ENCODE measurements around the gene TPSB2. TPM values are rescaled to one million over a fixed set of nuclear protein-coding genes. Genes with fewer than 3 reads are reported as not detected.
"Not testable (repeated sequence)": the region's sequence is repeated elsewhere in the genome, so short reads cannot be mapped to it uniquely, and the experiment has no call there.

Gene TPSB2
- total RNA-seq: not detected in 2 replicates

- intact Hi-C loops (cut with micrococcal nuclease): not testable (repeated sequence)
Measured at GRCh38 chr16:1230084-1230470, at the start of gene TPSB2. Gene TPSB2 (minus strand): TSS chr16:1230184. CDS start chr16:1229951, 233 bp downstream.

DNA sequence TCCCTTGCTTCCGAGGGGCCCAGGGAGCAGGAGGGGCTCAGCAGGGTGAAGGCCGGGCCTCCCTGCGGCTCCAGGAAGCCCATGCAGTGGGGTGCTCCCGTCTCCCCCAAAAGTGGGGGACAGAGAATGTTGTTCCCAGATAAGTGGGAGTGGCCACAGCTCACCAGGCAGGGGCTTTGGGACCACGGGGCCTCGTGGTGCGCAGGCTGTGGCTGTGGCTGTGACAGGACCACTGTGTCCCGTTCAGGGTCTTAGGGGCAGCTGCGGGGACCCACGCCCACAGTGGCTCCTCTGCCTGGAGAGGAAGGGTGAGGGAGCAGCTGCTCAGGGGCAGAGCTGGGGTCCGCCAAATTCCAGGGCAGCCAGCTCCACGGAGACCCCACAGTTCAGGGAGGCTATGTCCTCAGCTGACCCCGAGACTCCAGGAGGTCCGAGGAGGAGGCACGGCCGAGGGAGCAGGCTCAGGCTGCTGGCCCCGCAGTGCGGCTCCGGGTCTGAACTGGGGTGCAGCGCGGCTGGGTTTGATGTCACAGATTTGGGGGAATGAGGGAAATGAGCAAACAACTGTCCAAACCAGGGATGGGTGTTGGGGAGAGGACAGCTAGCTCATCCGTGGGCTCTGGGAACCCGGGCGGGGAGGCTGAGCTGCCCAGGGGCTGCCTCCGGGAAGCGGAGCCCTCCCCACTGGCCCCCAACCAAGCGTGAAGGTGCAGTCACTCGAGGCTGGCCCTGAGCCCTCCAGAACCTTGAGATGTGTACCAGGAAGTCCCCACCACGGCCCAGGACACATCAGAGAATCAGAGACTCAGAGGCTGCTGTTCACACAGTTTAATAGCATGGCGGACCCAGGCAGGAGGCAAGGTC is 49.3 kb upstream of the TPSB2 start:
- intact Hi-C loops (cut with micrococcal nuclease): no loop called here

DNA sequence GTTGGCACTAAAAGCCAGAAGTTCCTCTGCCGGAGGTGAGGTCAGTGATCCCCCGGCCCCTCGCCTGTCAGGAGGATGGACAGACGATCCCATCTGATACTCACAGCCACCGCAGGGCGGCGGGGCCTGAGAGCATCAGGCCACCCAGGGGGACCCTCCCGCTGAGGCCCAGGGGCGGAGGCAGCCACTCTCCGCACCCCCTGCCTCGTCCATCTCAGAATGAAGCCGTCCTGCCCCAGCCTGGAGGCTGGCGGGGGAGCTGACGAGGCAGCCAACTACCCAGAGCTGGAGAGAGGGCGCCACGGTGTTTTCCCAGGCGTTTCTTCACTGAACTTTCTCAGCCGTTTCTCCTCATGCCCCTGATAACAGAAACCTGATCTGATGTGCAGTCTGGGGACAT is 48.5 kb upstream of the TPSB2 start:
- intact Hi-C loops (cut with micrococcal nuclease): no loop called here

DNA sequence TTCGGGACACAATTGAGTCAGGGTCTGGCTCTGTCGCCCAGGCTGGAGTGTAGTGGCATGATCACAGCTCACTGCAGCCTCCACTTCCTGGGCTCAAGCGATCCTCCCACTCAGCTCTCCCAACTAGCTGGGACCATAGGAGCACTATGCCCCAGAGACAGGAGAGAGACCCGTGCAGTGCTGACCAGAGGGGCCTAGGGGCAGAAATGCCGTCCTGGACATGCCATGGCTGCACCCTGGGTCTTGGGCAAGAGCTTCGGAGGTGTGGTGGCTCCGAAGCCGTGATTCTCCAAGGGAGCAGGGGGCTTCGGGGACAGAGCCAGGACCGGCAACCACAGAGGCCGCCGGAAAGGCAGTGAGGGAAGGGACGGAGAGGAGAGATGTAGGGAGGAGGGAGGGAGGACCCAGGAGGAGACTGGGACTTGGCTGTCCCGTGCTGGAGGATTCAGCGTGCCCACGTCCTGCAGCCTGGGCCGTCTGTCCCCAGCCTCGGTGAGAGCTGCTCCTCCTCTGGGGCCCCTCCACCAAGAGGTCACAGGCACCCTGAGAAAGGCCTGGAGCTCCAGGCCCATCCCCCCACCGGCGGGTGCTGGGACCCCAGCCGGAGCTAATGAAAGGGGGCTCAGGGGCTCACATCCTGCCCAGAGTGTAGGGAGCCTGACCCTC is 47.8 kb upstream of the TPSB2 start:
- intact Hi-C loops (cut with micrococcal nuclease): no loop called here

- intact Hi-C loops (cut with micrococcal nuclease): no loop called here
Measured at GRCh38 chr16:1277151-1277598, 47.2 kb upstream of the TPSB2 start.

DNA sequence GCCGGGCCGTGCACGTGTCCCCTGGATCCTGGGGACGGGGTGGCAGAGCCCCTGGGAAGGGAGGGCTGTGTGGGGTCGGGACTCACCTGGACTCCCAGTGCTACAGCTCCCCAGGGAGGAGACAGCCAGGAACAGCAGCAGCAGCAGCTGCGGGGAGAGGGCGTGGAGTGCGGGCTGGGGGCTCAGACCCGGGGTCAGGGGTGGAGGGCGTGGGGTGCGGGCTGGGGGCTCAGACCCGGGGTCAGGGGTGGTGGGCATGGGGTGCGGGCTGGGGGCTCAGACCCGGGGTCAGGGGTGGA is 46.5 kb upstream of the TPSB2 start:
- intact Hi-C loops (cut with micrococcal nuclease): no loop called here

DNA sequence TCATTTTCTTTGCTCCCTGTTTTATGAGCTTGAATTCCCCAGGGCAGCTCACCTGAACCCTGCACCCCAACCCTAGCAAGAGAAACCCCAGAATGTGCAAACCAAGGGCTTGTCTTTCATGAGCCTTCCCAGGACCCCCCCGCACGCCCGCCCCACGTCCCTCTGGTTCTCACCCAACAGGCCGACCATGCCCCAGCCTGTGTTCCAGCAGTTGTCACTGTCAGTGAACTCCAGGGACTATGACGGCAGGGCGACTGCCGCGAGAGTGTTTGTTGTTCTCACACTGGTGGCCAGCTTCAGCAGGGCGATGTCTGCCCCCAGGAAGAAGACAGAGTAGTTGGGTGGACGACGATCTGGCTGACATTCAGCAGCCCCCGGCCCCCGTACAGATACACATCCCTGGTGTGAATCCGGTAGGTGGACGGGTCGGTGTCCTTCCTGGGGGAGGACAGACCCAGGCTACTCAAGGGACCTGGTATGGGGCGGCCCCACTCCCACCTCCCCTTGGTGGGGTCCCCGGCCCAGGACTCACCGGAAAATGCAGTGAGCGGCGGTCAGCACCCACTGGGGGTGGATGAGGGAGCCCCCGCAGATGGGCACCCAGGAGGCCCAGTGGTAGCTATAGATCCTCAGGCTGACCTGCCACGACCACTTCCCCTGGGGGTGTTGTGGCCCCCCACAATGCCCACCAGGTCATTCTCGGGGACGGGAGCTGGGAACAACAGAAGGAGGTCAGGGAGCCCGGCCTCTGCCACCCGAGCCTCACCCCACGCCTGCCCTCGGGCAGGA is 46.0 kb upstream of the TPSB2 start:
- intact Hi-C loops (cut with micrococcal nuclease): no loop called here

DNA sequence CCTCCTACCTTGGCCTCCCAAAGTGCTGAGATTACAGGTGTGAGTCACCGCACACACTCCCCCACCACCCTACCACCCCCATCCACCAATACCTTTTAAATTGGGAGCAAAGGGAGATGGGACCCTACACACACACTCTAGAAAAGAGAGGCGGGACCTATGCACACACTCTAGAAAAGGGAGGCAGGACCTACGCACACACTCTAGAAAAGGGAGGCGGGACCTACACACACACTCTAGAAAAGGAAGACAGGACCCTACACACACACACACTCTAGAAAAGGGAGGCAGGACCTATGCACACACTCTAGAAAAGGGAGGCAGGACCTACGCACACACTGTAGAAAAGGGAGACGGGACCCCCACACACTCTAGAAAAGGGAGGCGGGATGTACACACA is 44.8 kb upstream of the TPSB2 start:
- intact Hi-C loops (cut with micrococcal nuclease): no loop called here

DNA sequence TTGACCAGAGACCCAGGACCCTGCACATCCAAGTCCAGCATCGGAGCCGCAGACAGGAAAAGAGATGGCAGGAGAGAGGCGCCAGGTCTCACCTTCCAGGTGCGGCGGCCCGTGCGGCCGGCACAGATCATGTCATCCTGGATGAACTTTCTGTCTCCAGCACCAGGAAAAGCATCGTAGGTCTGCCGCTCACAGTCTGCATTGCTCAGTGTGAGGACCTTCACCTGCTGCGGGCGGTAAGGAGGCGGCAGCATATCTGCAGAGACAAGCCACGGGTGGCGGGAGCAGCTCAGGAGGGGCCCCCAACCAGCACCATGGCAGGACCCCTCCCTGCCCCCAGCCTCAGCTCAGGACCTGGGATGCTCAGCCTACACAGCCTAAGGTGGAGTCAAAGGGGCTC is 43.8 kb upstream of the TPSB2 start:
- intact Hi-C loops (cut with micrococcal nuclease): no loop called here

DNA sequence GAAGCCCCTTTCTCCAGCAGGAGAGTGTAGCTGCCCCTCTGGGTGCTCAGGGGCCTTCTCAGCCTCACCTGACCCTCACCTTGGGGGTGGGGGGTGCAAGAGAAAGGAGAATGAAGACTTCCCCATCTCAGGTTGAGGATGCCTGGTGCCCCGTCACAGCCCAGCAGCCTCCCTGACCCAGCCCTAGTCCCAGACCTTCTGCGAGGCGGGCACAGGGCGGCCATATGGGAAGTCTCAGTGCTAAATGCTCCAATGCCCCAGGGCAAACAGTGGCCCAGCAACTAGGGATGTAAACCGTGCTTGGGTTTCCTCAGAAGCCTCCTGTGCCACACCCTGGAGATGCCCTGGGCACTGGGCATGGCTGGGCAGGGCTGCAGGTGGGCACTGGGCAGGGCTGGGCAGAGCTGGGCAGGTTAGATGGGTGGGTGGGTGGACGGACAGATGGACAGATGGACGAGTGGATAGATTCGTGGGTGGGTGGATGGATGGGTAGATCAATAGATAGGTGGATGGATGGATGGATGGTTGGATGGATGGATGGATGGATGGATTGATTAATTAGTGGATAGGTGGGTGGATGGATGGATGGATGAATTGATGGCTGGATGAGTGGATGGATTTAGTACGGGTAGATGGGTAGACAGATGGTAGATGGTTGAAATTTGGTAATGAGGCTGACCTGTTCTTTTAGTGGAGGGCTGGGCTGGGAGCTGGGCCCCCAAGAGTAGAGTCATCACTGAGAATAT is 42.6 kb upstream of the TPSB2 start:
- intact Hi-C loops (cut with micrococcal nuclease): no loop called here

DNA sequence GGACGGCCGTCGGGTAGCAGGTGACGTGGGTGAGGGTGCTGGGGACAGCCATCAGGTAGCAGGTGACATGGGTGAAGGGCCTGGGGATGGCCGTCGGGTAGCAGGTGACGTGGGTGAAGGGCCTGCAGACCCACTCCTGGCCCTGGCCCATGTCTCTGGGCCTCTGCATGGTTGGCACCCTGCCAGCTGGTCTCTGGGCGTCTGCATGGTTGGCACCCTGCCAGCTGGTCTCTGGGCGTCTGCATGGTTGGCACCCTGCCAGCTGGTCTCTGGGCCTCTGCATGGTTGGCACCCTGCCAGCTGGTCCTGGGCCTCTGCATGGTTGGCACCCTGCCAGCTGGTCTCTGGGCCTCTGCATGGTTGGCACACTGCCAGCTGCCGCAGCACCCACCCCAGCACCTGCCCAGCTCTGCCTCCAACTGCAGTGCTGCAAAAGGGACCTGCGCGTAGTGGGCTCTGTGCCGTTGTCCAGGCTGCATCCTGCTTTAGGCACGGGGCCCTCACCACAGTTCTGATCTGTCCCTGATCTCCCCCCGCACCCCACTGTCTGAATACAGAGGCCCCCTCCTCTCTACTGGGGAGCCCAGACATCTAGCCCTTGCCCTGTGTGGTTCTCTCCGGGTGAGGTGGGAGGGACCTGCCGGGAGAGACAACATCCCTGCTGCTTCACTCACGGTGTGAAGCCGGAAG is 41.9 kb upstream of the TPSB2 start:
- intact Hi-C loops (cut with micrococcal nuclease): not testable (repeated sequence)

DNA sequence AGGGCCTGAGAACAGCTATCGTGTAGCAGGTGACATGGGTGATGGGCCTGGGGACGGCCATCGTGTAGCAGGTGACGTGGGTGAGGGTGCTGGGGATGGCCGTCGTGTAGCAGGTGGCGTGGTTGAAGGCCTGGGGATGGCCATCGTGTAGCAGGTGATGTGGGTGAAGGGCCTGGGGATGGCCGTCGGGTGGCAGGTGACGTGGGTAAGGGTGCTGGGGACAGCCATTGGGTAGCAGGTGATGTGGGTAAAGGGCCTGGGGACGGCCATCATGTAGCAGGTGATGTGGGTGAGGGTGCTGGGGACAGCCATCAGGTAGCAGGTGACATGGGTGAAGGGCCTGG is 41.4 kb upstream of the TPSB2 start:
- intact Hi-C loops (cut with micrococcal nuclease): no loop called here

DNA sequence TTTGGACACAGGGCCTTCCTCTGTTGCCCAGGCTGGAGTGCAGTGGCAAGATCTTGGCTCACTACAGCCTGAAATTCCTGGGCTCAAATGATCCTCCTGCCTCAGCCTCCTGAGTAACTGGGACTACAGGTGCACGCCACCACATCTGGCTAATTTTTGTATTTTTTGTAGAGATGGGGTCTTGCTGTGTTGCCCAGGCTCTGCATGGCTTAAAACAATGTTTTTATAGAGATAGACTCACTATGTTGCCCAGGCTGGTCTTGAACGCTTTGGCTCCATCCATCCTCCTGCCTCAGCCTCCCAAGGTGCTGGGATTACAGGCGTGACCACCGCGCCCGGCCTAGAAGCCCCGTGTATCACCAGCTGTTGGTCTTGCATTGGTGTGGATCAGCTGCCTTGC is 39.4 kb upstream of the TPSB2 start:
- intact Hi-C loops (cut with micrococcal nuclease): not testable (repeated sequence)

DNA sequence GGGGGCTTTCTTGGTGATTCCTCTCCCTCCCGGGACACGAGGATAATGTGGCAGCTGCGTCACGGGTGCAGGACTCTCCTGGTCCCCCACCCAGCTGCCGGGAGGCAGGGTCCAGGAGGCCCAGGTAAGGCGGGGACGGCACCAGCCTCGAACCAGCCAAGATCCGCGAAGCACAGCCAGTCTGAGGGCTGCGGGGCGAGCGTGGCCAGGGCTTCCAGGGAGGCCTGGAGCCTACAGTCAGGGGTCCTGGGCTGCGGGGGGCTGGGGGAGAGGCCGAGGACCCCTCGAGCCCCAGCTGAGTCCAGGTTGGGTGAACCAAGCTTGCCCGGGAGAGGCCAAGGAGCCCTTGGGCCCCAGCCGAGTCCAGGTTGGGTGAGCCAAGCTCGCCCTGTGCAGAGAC is 35.8 kb upstream of the TPSB2 start:
- intact Hi-C loops (cut with micrococcal nuclease): no loop called here

GRCh38 chr16:1265090-1265630 is 35.2 kb upstream of the TPSB2 start:
- intact Hi-C loops (cut with micrococcal nuclease): no loop called here

DNA sequence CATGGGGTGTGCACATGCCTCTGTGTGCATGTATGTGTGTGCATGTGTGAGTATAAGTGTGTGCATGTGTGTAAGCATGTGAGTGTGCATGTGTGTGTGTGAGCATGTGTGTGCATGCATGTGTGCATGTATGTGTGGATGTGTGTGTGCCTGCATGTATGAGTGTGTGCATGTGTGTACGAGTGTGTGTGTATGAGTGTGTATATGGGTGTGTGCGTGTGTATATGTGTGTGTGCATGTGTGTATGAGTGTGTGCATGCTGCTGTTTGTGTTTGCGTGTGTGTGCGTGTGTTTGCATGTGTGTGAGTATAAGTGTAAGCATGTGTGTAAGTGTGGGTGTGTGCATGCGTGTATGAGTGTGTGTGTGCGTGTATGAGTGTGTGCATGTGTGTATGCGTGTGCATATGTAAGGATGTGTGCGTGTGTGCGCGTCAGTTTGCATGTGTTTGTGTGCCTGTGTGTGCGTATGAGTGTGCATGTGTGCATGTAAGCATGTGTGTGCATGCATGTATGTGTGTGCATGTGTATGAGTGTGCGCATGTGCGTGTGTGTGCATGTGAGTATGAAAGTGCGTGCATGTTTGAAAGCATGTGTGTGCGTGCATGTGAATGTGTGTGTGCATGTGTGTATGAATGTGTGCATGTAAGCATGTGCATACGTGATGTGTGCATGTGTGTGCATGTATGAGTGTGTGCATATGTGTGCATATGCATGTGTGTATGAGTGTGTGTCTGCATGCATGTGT is 34.5 kb upstream of the TPSB2 start:
- intact Hi-C loops (cut with micrococcal nuclease): no loop called here

- intact Hi-C loops (cut with micrococcal nuclease): no loop called here
Measured at GRCh38 chr16:1263591-1264344, 33.8 kb upstream of the TPSB2 start.

GRCh38 chr16:1262846-1263221 is 32.9 kb upstream of the TPSB2 start:
- intact Hi-C loops (cut with micrococcal nuclease): no loop called here

DNA sequence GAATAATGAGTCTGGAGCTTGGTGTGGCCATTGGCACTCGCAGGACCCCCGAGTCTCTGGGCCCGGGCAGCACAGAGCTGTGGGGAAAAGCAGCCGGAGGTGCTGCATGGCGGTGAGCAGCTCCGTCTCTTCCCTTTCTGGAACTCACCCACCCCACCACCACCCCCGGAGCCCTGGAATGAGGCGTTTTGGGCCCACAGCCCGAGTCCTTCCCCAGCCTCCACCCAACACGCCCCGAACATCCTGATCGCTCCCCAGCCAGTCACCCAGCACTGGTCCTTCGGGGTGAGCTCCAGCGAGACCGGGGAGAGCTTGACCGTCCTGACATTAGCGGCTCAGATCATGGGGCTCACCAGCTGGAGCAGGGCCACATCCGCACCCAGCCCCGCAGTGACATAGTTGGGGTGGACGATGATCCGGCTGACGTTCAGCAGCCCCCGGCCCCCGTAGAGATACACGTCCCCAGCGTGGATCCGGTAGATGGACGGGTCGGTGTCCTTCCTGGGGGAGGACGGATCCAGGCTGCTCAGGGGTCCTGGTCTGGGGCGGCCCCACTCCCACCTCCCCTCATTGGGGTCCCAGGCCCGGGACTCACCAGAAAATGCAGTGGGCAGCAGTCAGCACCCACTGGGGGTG is 32.3 kb upstream of the TPSB2 start:
- intact Hi-C loops (cut with micrococcal nuclease): no loop called here

Measured in T-helper 1 cell treated with Interleukin-12 subunit alpha and Interleukin-12 subunit beta and Interleukin-4 antibody, amounts not matched to agents 30 ng/mL and 1 ng/mL, for 36 hours (primary cell).